Measurements from ENCODE around the gene BAHD1. TPM values are rescaled to one million over a fixed set of nuclear protein-coding genes. Genes with fewer than 3 reads are reported as not detected.
"Not testable (repeated sequence)": the region's sequence is repeated elsewhere in the genome, so short reads cannot be mapped to it uniquely, and the experiment has no call there.

Gene BAHD1
- total and polyA plus RNA-seq, 4 experiments from 2014 or later, result 1.5 to 49.2 (median 25.8) TPM

- Mint-ChIP-seq H3K4me1 (peaks cover 65 to 89% (median 76%) of the 10 kb centered on the region in 4 donors), H3K36me3 (no peaks in the 10 kb centered on the region), H3K27me3 (no peaks in the 10 kb centered on the region), H3K4me3 (peak overlapping the region in 3 of 8 donors; percentile 35 to 46 (median 39)), H3K27ac (peak overlapping the region; percentile 29 to 81 (median 70)), H3K9me3 (no peaks in the 10 kb centered on the region)
- Histone ChIP-seq H3K9me3 (ENCODE audit: control insufficient read depth in 1 of 2, low read length in 2 of 2) (no peaks in the 10 kb centered on the region), H3K36me3 (ENCODE audit: insufficient read depth, low read length) (no peaks in the 10 kb centered on the region), H3K27ac (ENCODE audit: low read depth, low read length) (no peak overlapping the region), H3K4me3 (ENCODE audit: low read length in 2 of 2) (no peak overlapping the region), H3K27me3 (ENCODE audit: insufficient read depth, low read length) (no peaks in the 10 kb centered on the region), H3K4me1 (ENCODE audit: insufficient read depth, low read length) (peaks cover 75% of the 10 kb centered on the region)
- ChIA-PET POLR2A (ENCODE audit: partially characterized antibody) (interaction anchor here (5.6 to 6.4 kb wide), 2 partner anchors 9 to 14 kb away, joined by 21 to 94 read pairs; partner anchors contain the start of gene BAHD1), CTCF (ENCODE audit: partially characterized antibody) (interaction anchor here (0.6 to 2.0 kb wide), 4 partner anchors 10 to 492 kb away, joined by 3 to 10 read pairs (median 5); partner anchors contain the start of gene BAHD1)
- intact Hi-C loops (cut with micrococcal nuclease), result no loop called here
- no peak for DNase-seq
Measured at GRCh38 chr15:40450047-40450446, 9.3 kb downstream of the BAHD1 start.

DNA sequence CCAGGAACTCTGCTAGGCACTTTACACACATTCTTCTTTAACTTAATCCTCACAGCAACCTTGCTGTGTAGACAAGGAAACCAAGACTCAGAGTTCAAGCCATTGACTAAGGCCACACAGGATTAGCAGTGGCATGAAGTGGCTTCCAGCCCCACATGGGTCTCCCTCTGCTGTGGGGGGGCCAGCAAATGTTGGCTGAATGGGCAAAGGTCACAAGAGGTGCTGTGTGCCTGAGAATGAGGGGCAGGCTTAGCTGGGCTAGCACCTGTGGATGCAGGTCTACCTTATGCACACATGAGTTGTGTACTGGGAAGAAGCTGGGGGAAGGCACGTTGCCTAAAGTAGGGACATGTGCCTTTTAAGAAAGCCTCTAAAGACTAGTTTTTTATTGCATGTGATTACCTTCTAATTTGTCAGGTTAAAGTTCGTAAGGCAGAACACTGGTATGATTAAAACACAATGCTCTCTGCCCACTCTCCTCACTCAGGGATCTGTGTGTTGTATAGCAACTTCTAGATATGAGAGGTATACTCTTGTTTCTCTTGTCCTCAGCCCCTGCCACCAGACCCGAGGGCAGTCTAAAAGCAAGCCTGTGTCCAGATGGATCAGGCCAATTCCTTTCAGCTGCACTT, 10.9 kb downstream of the BAHD1 start:
- H3K4me1 ChIP-seq (ENCODE audit: insufficient read depth, low read length), result peaks cover 79% of the 10 kb centered on the region
- intact Hi-C loops (cut with micrococcal nuclease), result no loop called here
- peak overlapping the region; percentile 5 for H3K27ac ChIP-seq (ENCODE audit: low read depth, low read length)

GRCh38 chr15:40452296-40453090, 11.7 kb downstream of the BAHD1 start:
- intact Hi-C loops (cut with micrococcal nuclease), result no loop called here
- peaks cover 66 to 95% (median 79%) of the 10 kb centered on the region in 4 donors for H3K4me1 Mint-ChIP-seq
- peak overlapping the region; percentile 59 to 93 (median 88) for H3K27ac Mint-ChIP-seq
- no peaks in the 10 kb centered on the region for H3K36me3 Mint-ChIP-seq
- peak overlapping the region; percentile 58 to 89 (median 84) for H3K4me3 Mint-ChIP-seq
- Histone ChIP-seq H3K36me3 (ENCODE audit: insufficient read depth, low read length) (no peaks in the 10 kb centered on the region), H3K9me3 (ENCODE audit: control insufficient read depth in 1 of 2, low read length in 2 of 2) (no peaks in the 10 kb centered on the region), H3K4me3 (ENCODE audit: low read length in 2 of 2) (no peak overlapping the region), H3K27me3 (ENCODE audit: insufficient read depth, low read length) (no peaks in the 10 kb centered on the region), H3K4me1 (ENCODE audit: insufficient read depth, low read length) (peaks cover 81% of the 10 kb centered on the region), H3K27ac (ENCODE audit: low read depth, low read length) (no peak overlapping the region)
- no peak for DNase-seq
- H3K27me3 Mint-ChIP-seq, result no peaks in the 10 kb centered on the region
- ChIA-PET CTCF (ENCODE audit: partially characterized antibody) (interaction anchor here (1.1 to 1.3 kb wide), 4 partner anchors 8 to 28 kb away, joined by 3 to 4 read pairs (median 3); no protein-coding TSS in a partner anchor), POLR2A (ENCODE audit: partially characterized antibody) (interaction anchor here (0.9 to 6.4 kb wide), 3 partner anchors 8 to 16 kb away, joined by 4 to 94 read pairs (median 21); partner anchors contain the start of gene BAHD1)
- no peaks in the 10 kb centered on the region for H3K9me3 Mint-ChIP-seq

More for the DNA sequence above, 10.9 kb downstream of the BAHD1 start:
- peaks cover 70 to 92% (median 80%) of the 10 kb centered on the region in 4 donors for H3K4me1 Mint-ChIP-seq
- CTCF ChIA-PET (ENCODE audit: partially characterized antibody), result interaction anchor here (1.0 to 1.9 kb wide), 4 partner anchors 13 to 1453 kb away, joined by 3 to 6 read pairs (median 3); no protein-coding TSS in a partner anchor
- H3K27ac Mint-ChIP-seq, result peak overlapping the region; percentile 59 to 93 (median 89)
- H3K9me3 ChIP-seq (ENCODE audit: control insufficient read depth in 1 of 2, low read length in 2 of 2), result no peaks in the 10 kb centered on the region
- POLR2A ChIA-PET (ENCODE audit: partially characterized antibody), result interaction anchor here (5.6 to 6.4 kb wide), 2 partner anchors 10 to 16 kb away, joined by 21 to 94 read pairs; partner anchors contain the start of gene BAHD1
- no peak overlapping the region for H3K4me3 ChIP-seq (ENCODE audit: low read length in 2 of 2)
- H3K36me3 Mint-ChIP-seq, result no peaks in the 10 kb centered on the region
- H3K27me3 Mint-ChIP-seq, result no peaks in the 10 kb centered on the region
- H3K9me3 Mint-ChIP-seq, result no peaks in the 10 kb centered on the region
- no peaks in the 10 kb centered on the region for H3K27me3 ChIP-seq (ENCODE audit: insufficient read depth, low read length)
- H3K4me3 Mint-ChIP-seq, result peak overlapping the region in 7 of 8 donors; percentile 47 to 89 (median 85)
- no peaks in the 10 kb centered on the region for H3K36me3 ChIP-seq (ENCODE audit: insufficient read depth, low read length)
- no peak for DNase-seq

- CTCF ChIA-PET (ENCODE audit: partially characterized antibody), result interaction anchor here (1.3 to 1.6 kb wide), 3 partner anchors 9 to 52 kb away, joined by 4 to 7 read pairs (median 6); no protein-coding TSS in a partner anchor
- DNase-seq, result peak in 4 of 5 donors; percentile 38 to 51 (median 46)
- POLR2A ChIA-PET (ENCODE audit: partially characterized antibody), result interaction anchor here (0.7 to 6.4 kb wide), 4 partner anchors 10 to 19 kb away, joined by 3 to 94 read pairs (median 12); partner anchors contain the start of gene BAHD1
- intact Hi-C loops (cut with micrococcal nuclease), result loop anchor here (2.0 kb wide), 1 partner anchor 17 kb away; the partner anchor contains the start of gene CHST14
- Histone ChIP-seq H3K4me3 (ENCODE audit: low read length in 2 of 2) (peak overlapping the region in 1 of 2 donors; percentile 24), H3K4me1 (ENCODE audit: insufficient read depth, low read length) (peaks cover 85% of the 10 kb centered on the region), H3K27ac (ENCODE audit: low read depth, low read length) (peak overlapping the region; percentile 50)
- peaks cover 61 to 87% (median 71%) of the 10 kb centered on the region in 4 donors for H3K4me1 Mint-ChIP-seq
- not testable (repeated sequence) for H3K36me3 Mint-ChIP-seq; H3K36me3 ChIP-seq (ENCODE audit: insufficient read depth, low read length); H3K9me3 ChIP-seq (ENCODE audit: control insufficient read depth in 1 of 2, low read length in 2 of 2); H3K9me3 Mint-ChIP-seq; H3K27me3 Mint-ChIP-seq; H3K27me3 ChIP-seq (ENCODE audit: insufficient read depth, low read length)
- peak overlapping the region; percentile 59 to 93 (median 88) for H3K27ac Mint-ChIP-seq
- H3K4me3 Mint-ChIP-seq, result peak overlapping the region; percentile 67 to 89 (median 84)
Measured at GRCh38 chr15:40453941-40454340, 13.2 kb downstream of the BAHD1 start.

- intact Hi-C loops (cut with micrococcal nuclease), result loop anchor here (2.0 kb wide), 1 partner anchor 16 kb away; the partner anchor contains the start of gene CHST14
- no peaks in the 10 kb centered on the region for H3K27me3 ChIP-seq (ENCODE audit: insufficient read depth, low read length)
- no peaks in the 10 kb centered on the region for H3K9me3 ChIP-seq (ENCODE audit: control insufficient read depth in 1 of 2, low read length in 2 of 2)
- POLR2A ChIA-PET (ENCODE audit: partially characterized antibody), result interaction anchor here (1.0 to 6.4 kb wide), 3 partner anchors 9 to 14 kb away, joined by 3 to 94 read pairs (median 4); partner anchors contain the start of gene BAHD1
- CTCF ChIA-PET (ENCODE audit: partially characterized antibody), result interaction anchor here (1.3 to 1.6 kb wide), 3 partner anchors 8 to 53 kb away, joined by 4 to 7 read pairs (median 6); no protein-coding TSS in a partner anchor
- H3K36me3 ChIP-seq (ENCODE audit: insufficient read depth, low read length), result peaks cover 11% of the 10 kb centered on the region
- no peak for DNase-seq
- Mint-ChIP-seq H3K9me3 (no peaks in the 10 kb centered on the region), H3K4me3 (peak overlapping the region in 7 of 8 donors; percentile 21 to 89 (median 67)), H3K27me3 (no peaks in the 10 kb centered on the region), H3K36me3 (peaks cover 0 to 5% of the 10 kb centered on the region in 2 donors), H3K27ac (peak overlapping the region; percentile 43 to 88 (median 80)), H3K4me1 (peaks cover 55 to 78% (median 64%) of the 10 kb centered on the region in 4 donors)
- peaks cover 76% of the 10 kb centered on the region for H3K4me1 ChIP-seq (ENCODE audit: insufficient read depth, low read length)
- H3K27ac ChIP-seq (ENCODE audit: low read depth, low read length), result peak overlapping the region; percentile 50
- H3K4me3 ChIP-seq (ENCODE audit: low read length in 2 of 2), result no peak overlapping the region
Measured at GRCh38 chr15:40454904-40455391, 14.2 kb downstream of the BAHD1 start.

DNA sequence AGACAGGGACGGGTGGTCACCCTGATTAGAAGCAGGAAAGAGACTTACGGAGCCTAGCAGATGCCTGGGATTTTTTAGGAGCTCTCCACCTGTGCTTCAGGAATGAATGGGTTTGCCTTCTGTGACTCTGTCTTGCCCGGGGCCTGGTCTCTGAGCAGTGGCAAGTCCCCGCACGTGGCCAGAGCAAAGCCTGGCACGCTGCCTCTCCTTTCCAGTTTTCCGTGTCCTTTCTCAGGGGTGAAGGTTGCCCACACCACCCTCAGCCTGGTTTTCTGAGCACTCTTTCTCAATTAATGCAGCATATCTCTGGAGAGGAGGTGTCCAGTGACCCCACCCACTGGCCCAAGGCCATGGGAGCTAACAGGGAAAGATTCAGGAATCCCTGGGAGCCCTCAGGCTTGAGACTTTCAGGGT, 15.6 kb downstream of the BAHD1 start:
- Mint-ChIP-seq H3K4me3 (peak overlapping the region in 4 of 8 donors; percentile 17 to 56 (median 42)), H3K4me1 (peaks cover 44 to 73% (median 53%) of the 10 kb centered on the region in 4 donors), H3K27ac (peak overlapping the region in 6 of 7 donors; percentile 54 to 83 (median 74)), H3K36me3 (peaks cover 0 to 15% of the 10 kb centered on the region in 2 donors), H3K9me3 (no peaks in the 10 kb centered on the region), H3K27me3 (no peaks in the 10 kb centered on the region)
- Histone ChIP-seq H3K36me3 (ENCODE audit: insufficient read depth, low read length) (peaks cover 14% of the 10 kb centered on the region), H3K4me3 (ENCODE audit: low read length in 2 of 2) (no peak overlapping the region), H3K4me1 (ENCODE audit: insufficient read depth, low read length) (peaks cover 62% of the 10 kb centered on the region), H3K27me3 (ENCODE audit: insufficient read depth, low read length) (no peaks in the 10 kb centered on the region), H3K27ac (ENCODE audit: low read depth, low read length) (no peak overlapping the region), H3K9me3 (ENCODE audit: control insufficient read depth in 1 of 2, low read length in 2 of 2) (no peaks in the 10 kb centered on the region)
- CTCF ChIA-PET (ENCODE audit: partially characterized antibody), result interaction anchor here (0.7 kb wide), 1 partner anchor 51 kb away, joined by 3 read pairs; no protein-coding TSS in a partner anchor
- DNase-seq, result no peak
- intact Hi-C loops (cut with micrococcal nuclease), result no loop called here
- POLR2A ChIA-PET (ENCODE audit: partially characterized antibody), result interaction anchor here (1.1 to 1.2 kb wide), 2 partner anchors 13 to 15 kb away, joined by 3 to 4 read pairs; partner anchors contain the start of gene BAHD1

Data from CD4-positive, alpha-beta memory T cell (primary cell).